ENCODE data around the gene MARCOL.
"Not testable (repeated sequence)": the region's sequence is repeated elsewhere in the genome, so short reads cannot be mapped to it uniquely, and the experiment has no call there.

Gene MARCOL

DNA sequence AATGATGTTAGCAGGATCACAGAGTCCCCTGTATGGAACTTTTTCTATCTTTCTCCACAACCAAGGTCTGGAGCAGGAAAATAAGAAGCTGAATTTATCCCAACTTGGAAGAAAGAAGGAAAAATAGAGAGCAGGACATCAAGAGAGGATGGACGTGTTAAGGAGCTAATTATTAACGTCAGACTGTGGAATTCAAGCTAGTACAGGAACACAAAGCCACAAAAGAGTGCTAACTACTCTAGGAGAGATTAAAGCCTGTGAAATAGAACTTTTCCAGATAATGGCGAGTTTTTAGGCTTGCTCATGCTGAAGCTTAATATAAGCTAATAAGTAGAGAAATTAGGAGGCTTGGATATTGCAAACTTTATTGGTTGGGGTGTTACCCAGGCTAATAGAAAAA, 29.6 kb downstream of the MARCOL start:
- no peak for DNase-seq (ENCODE audit: low spot score)

DNA sequence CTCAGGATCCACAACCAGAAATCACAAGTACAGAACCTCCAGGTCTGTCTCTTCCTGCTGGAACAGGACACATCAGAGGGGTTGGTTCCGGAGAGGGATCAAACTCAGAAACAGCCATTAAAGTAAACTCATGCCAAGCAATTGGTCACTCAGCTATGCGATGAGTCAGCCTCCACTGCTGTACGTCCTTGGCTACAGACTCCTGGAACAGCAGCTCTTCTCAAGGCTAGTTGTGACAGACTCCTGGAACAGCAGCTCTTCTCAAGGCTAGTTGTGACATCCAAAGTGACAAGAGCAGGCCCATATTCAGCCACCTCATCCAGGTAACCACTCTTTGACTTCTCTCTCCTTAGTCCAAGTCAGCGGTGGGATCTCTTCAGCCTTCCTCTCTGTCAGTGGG, 30.2 kb downstream of the MARCOL start, which contains the start of gene SPINK13:
Gene SPINK13, plus strand, starts transcription at position 229 of the 400 bp plus-strand sequence. CDS start 1,279 bp downstream, outside the sequence.
- no peak for DNase-seq (ENCODE audit: low spot score)

DNA sequence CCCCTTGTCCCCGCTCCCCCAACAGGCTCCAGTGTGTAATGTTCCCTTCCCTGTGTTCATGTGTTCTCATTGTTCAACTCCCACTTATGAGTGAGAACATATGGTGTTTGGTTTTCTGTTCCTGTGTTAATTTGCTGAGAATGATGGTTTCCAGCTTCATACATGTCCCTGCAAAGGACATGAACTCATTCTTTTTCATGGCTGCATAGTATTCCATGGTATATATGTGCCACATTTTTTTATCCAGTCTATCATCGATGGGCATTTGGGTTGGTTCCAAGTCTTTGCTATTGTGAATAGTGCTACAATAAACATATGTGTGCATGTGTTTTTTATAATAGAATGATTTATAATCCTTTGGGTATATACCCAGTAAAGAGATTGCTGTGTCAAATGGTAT, 36.8 kb downstream of the MARCOL start:
- DNase-seq (ENCODE audit: low spot score): not testable (repeated sequence)

DNA sequence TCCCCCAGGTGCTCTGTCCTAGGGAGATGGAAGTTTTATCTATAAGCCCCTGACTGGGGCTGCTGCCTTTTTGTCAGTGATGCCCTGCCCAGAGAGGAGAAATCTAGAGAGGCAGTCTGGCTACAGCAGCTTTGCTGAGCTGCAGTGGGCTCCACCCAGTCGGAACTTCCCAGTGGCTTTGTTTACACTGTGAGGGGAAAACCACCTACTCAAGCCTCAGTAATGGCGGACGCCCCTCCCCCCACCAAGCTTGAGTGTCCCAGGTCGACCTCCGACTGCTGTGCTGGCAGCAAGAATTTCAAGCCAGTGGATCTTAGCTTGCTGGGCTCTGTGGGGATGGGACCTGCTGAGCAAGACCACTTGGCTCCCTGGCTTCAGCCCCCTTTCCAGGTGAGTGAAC, 42.6 kb downstream of the MARCOL start:
- DNase-seq (ENCODE audit: low spot score): not testable (repeated sequence)

DNA sequence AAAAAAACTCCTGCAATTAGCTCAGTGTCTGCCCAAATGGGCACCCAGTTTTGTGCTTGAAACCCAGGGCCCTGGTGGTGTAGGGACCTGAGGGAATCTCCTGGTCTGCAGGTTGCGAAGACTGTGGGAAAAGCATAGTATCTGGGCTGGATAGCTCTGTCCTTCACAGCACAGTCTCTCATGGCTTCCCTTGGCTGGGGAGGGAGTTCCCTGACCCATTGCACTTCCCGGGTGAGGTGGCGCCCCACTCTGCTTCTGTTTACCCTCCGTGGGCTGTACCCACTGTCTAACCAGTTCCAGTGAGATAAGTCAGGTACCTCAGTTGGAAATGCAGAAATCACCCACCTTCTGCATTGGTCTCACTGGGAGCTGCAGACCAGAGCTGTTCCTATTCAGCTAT, 43.0 kb downstream of the MARCOL start:
- not testable (repeated sequence) for DNase-seq (ENCODE audit: low spot score)

DNA sequence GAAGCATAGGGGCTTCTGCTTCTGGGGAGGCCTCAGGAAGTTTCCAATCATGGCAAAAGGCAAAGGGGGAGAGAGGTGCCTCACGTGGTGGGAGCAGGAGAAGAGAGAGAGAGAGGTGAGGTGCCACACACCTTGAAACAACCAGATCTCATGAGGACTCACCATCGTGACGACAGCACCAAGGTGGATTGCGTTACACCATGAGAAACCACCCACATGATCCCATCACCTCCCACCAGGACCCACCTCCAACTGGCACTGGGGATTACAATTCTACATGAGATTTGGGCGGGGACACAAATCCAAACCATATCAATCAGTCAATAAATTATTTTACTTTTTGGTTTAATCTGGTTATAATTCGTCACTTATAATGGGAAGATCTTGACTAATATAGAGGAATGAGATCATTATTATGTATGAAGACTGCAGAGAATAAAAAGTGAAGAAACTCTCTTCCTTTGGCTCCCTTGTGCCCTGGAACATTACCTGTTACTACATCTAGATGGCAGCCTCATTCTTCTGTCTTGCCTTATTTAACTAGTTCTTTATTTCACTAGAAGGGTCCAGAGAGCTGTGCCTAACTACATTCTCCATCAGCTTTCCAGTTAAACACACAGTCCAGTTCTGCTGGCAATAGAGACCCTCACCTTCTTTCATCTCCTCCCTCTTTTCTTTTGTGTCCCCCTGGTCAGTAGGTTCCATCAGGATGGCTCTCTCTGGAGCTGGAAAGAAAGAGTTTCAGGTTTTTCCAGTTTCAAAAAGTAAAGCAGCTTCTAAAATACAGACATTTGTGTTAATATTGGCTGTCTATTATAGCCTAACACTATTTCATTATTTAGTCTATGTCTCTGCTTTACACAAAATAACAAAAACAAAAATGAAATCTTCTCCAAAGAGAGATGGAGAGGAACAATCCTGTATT, 52.2 kb downstream of the MARCOL start:
- peak; percentile 63 for DNase-seq (ENCODE audit: low spot score)

Data from pons (tissue), 1 donor.